Occipital lobe (tissue), 2 donors: ENCODE data around the gene PRUNE1. TPM values are rescaled to one million over a fixed set of nuclear protein-coding genes. Genes with fewer than 3 reads are reported as not detected.

Source experiments
- small RNA-seq: library from RNA; depleted of rRNA; stranded (forward); fragments of <200 nt; gene quantifications from one replicate; pipeline ENCODE3, GENCODE V24; 2014
- total RNA-seq: library from RNA; depleted of rRNA; stranded (reverse); fragments of >200 nt; gene quantifications from one replicate; pipeline ENCODE4 v1.2.3, GENCODE V29; 2014

The PRUNE1 gene
- total RNA-seq, 1 donor from 2014 or later = 25.3 TPM

Small RNAs within 50 kb of the gene (small RNA-seq; reads per million reads assigned to genes)
- gene RNU6-884P = not detected

Other genes with a start within 250 kb of the PRUNE1 start
- gene CTSS, start 242.7 kb upstream of the PRUNE1 start, total RNA-seq = 11.9 TPM
- gene CTSK, start 200.2 kb upstream of the PRUNE1 start, total RNA-seq = 7.2 TPM
- gene ARNT, start 131.8 kb upstream of the PRUNE1 start, total RNA-seq = 20.0 TPM
- not detected for gene CTXND2, start 121.3 kb upstream of the PRUNE1 start, total RNA-seq
- 51.5 TPM for gene SETDB1, start 82.1 kb upstream of the PRUNE1 start, total RNA-seq
- 35.6 TPM for gene CERS2, start 33.6 kb upstream of the PRUNE1 start, total RNA-seq
- gene ANXA9, start 26.2 kb upstream of the PRUNE1 start, total RNA-seq = not detected
- gene MINDY1, start 1.5 kb upstream of the PRUNE1 start, total RNA-seq = 10.5 TPM
- gene BNIPL, start 28.1 kb downstream of the PRUNE1 start, total RNA-seq = 0.16 TPM
- 3.4 TPM for gene C1orf56, start 39.3 kb downstream of the PRUNE1 start, total RNA-seq
- gene CDC42SE1, start 51.2 kb downstream of the PRUNE1 start, total RNA-seq = 33.4 TPM
- gene MLLT11, start 51.9 kb downstream of the PRUNE1 start, total RNA-seq = 77.2 TPM
- 12.6 TPM for gene GABPB2, start 62.3 kb downstream of the PRUNE1 start, total RNA-seq
- gene SEMA6C, start 138.2 kb downstream of the PRUNE1 start, total RNA-seq = 18.6 TPM
- gene TNFAIP8L2, start 148.2 kb downstream of the PRUNE1 start, total RNA-seq = 0.78 TPM
- 16.4 TPM for gene LYSMD1, start 157.5 kb downstream of the PRUNE1 start, total RNA-seq
- 35.6 TPM for gene SCNM1, start 157.7 kb downstream of the PRUNE1 start, total RNA-seq
- not detected for gene TMOD4, start 167.5 kb downstream of the PRUNE1 start, total RNA-seq
- 75.3 TPM for gene VPS72, start 181.7 kb downstream of the PRUNE1 start, total RNA-seq
- gene PIP5K1A, start 190.1 kb downstream of the PRUNE1 start, total RNA-seq = 56.3 TPM
- 82.0 TPM for gene PSMD4, start 246.3 kb downstream of the PRUNE1 start, total RNA-seq